Caco-2 (cell line): Measurements from ENCODE around the gene C20orf204. TPM values are rescaled to one million over a fixed set of nuclear protein-coding genes. Genes with fewer than 3 reads are reported as not detected.

Experiments
- BruUV-seq: library from RNA; stranded (reverse); fragments of 400-500 nt; replicated peaks from 2 replicates; lab custom pipeline; 2021; lab: Mats Ljungman, UMichigan
- CTCF ChIA-PET: fragments of 300-600 bp; sonication (Branson Sonifier 250); formaldehyde crosslinking; loops from one replicate; lab custom pipeline; 2022; ENCODE audit warnings: antibody characterized with exemption; lab: Charles Lee
- POLR2A ChIA-PET: fragments of 300-600 bp; sonication (Branson Sonifier 250); formaldehyde crosslinking; loops from one replicate; lab custom pipeline; 2022; ENCODE audit warnings: antibody characterized with exemption; lab: Charles Lee
- DNase-seq, 2 experiments: peaks; one replicate each; pipeline versions ENCODE4 v3.0.0 to v3.0.0-alpha.2; 2020 to 2022
- H3K27me3 ChIP-seq: replicated peaks from 2 replicates; pipeline ENCODE4 v1.6.0; 2011; ENCODE audit warnings: low read length; ENCODE audit not compliant: control insufficient read depth, insufficient read depth
- H3K36me3 ChIP-seq: 2 replicates; pipeline ENCODE4 v1.5.1; 2011; ENCODE audit warnings: low read length; ENCODE audit not compliant: control insufficient read depth, insufficient read depth
- H3K4me1 ChIP-seq: fragments of 250-450 bp; sonication (Bioruptor Pico); 2 replicates; pipeline ENCODE4 v1.5.1; 2020; ENCODE audit warnings: mild to moderate bottlenecking
- H3K4me3 ChIP-seq: 2 replicates; pipeline ENCODE4 v1.5.1; 2011; ENCODE audit warnings: low read depth, mild to moderate bottlenecking, control low read depth, low read length
- H3K9me3 ChIP-seq: fragments of 250-450 bp; sonication (Bioruptor Pico); 2 replicates; pipeline ENCODE4 v1.5.1; 2020; ENCODE audit warnings: mild to moderate bottlenecking, moderate library complexity
- H3K27ac Mint-ChIP-seq: one replicate; pipeline ENCODE4 v1.8.0; 2022; ENCODE audit warnings: mixed read lengths; ENCODE audit not compliant: unreplicated experiment
- H3K27me3 Mint-ChIP-seq: one replicate; pipeline ENCODE4 v1.8.0; 2022; ENCODE audit warnings: mixed read lengths; ENCODE audit not compliant: insufficient read depth, unreplicated experiment
- H3K36me3 Mint-ChIP-seq: one replicate; pipeline ENCODE4 v1.8.0; 2022; ENCODE audit warnings: mild to moderate bottlenecking, mixed read lengths; ENCODE audit not compliant: insufficient read depth, unreplicated experiment
- H3K4me1 Mint-ChIP-seq: one replicate; pipeline ENCODE4 v1.8.0; 2022; ENCODE audit warnings: low read depth, mixed read lengths; ENCODE audit not compliant: unreplicated experiment
- H3K4me3 Mint-ChIP-seq: one replicate; pipeline ENCODE4 v1.8.0; 2022; ENCODE audit warnings: mild to moderate bottlenecking, moderate library complexity, mixed read lengths; ENCODE audit not compliant: unreplicated experiment
- H3K9me3 Mint-ChIP-seq: one replicate; pipeline ENCODE4 v1.8.0; 2022; ENCODE audit warnings: mixed read lengths; ENCODE audit not compliant: unreplicated experiment
- intact Hi-C: fragments of 100-400 bp; cut with micrococcal nuclease; formaldehyde crosslinking; loops from one replicate; pipeline ENCODE4 v1.10.0; 2022; ENCODE audit not compliant: unreplicated experiment
- total RNA-seq: library from RNA; stranded (reverse); gene quantifications from 2 replicates; pipeline ENCODE4 v1.2.3, GENCODE V29; 2022
- TF ChIP-seq, protein P1 (sequence below), 2 experiments: fragments of 200-600 bp in 1 of 2; IDR thresholded peaks; 1 replicate in 1 of 2; 2 replicates in 1 of 2; pipeline versions ENCODE4 v1.5.1 to v1.8.0; 2011 to 2022; ENCODE audit warnings: antibody characterized with exemption in 1 of 2, control low read depth in 1 of 2, inconsistent platforms in 1 of 2, low read depth in 1 of 2, low read length in 1 of 2, mild to moderate bottlenecking in 1 of 2, moderate library complexity in 1 of 2; ENCODE audit not compliant: insufficient read depth in 1 of 2, severe bottlenecking in 1 of 2, unreplicated experiment in 1 of 2

C20orf204 gene
- total RNA-seq, 1 experiment from 2014 or later = 3.2 TPM

DNA sequence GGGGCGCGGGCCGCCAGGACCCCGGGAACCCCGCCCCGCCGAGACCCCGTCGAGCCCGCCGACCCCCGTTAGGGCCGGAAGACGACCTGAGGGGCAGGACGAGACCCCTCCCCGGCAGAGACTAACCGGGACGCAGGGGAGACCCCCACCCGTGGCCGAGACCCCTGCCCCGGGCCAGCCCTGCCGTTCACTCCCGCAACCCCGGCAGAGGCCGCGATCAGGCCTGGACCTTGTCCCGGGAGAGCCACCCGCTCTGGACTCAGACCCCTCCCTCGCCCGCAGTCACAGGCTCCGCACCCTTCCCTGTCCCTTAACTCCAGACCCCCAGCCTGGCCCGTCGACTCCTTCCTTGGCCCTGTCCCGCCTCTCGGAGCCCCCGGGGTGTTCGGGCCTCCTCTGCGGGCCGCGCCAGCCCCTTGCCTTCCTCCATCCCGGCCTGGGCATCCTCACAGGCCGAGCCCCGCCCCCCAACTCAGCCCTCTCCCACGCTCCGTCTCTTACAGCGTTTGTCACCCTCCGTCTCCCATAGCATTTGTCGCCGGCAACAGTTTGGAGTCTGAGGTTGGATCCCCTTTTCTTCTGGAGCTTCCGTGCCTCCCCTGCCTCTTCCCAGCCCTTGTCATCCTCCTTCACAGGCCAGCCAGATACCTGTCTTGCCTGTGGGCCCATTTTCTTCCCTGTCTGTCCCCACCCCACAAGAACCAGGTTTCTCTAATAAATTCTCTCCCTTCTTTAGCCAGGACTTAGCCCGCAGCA is 27.6 kb downstream of the C20orf204 start:
- intact Hi-C loops = loop anchor here (1.0 to 10.0 kb wide), 5 partner anchors 14 to 169 kb away; partner anchors contain the start of genes DNAJC5, PRPF6, RGS19 and SOX18
- Mint-ChIP-seq H3K4me3 (peak overlapping the region; percentile 81), H3K36me3 (no peaks in the 10 kb centered on the region), H3K27me3 (no peaks in the 10 kb centered on the region), H3K4me1 (peaks cover 21% of the 10 kb centered on the region), H3K9me3 (no peaks in the 10 kb centered on the region), H3K27ac (peak overlapping the region; percentile 16)
- peak in 1 of 2 experiments; percentile 59 for DNase-seq
- Histone ChIP-seq H3K9me3 (no peaks in the 10 kb centered on the region), H3K4me3 (peak overlapping the region; percentile 74), H3K4me1 (peaks cover 15% of the 10 kb centered on the region), H3K36me3 (no peaks in the 10 kb centered on the region), H3K27me3 (no peaks in the 10 kb centered on the region)
- ChIA-PET CTCF (interaction anchor here (0.6 to 6.2 kb wide), 18 partner anchors 7 to 526 kb away, joined by 3 to 101 read pairs (median 6); partner anchors contain the start of genes C20orf204, LKAAEAR1, OPRL1 and PRPF6), POLR2A (interaction anchor here (0.5 to 1.9 kb wide), 18 partner anchors 9 to 1698 kb away, joined by 3 to 11 read pairs (median 4); partner anchors contain the start of genes OPRL1, PPDPF, RGS19 and SAMD10)
- TF ChIP-seq, protein P1, sequence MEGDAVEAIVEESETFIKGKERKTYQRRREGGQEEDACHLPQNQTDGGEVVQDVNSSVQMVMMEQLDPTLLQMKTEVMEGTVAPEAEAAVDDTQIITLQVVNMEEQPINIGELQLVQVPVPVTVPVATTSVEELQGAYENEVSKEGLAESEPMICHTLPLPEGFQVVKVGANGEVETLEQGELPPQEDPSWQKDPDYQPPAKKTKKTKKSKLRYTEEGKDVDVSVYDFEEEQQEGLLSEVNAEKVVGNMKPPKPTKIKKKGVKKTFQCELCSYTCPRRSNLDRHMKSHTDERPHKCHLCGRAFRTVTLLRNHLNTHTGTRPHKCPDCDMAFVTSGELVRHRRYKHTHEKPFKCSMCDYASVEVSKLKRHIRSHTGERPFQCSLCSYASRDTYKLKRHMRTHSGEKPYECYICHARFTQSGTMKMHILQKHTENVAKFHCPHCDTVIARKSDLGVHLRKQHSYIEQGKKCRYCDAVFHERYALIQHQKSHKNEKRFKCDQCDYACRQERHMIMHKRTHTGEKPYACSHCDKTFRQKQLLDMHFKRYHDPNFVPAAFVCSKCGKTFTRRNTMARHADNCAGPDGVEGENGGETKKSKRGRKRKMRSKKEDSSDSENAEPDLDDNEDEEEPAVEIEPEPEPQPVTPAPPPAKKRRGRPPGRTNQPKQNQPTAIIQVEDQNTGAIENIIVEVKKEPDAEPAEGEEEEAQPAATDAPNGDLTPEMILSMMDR (IDR thresholded peaks at IDR 0.05; ENCODE audit: insufficient read depth in 1 of 2, low read depth in 1 of 2, low read length in 1 of 2, severe bottlenecking in 1 of 2, unreplicated experiment in 1 of 2) = no peak
- BruUV-seq = TSS peak; percentile 78

DNA sequence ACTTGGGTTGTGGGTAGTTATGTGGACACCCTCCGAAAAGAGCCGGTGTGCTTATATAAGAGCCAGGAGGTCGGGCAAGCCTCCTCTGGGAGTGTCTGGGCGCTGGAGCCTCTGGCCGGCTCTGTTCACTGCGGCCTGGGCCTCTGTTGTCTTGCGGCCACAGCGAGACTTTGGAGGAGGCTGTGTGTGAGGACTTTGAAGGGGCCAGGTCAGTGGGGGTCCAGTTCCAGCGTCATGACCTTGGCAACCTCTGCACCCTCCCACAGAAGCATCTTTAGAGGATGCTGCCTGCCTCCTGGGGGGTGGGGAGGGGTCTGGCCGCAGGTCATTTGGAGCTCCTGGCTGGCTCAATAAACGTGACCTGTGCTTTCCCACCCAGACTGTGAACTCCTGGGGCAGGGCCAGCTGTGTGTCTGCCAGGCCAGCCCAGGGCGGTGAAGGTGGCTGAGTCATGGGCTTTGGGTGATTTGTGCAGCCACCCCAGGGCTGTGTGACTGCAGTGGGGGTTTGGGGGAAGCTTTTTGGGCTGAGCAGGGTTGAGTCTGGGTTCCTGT is 28.2 kb downstream of the C20orf204 start:
- Histone ChIP-seq H3K9me3 (no peaks in the 10 kb centered on the region), H3K27me3 (no peaks in the 10 kb centered on the region), H3K4me3 (peak overlapping the region; percentile 74; the same call in 1 of the 2 replicates), H3K36me3 (no peaks in the 10 kb centered on the region), H3K4me1 (peaks cover 14% of the 10 kb centered on the region)
- H3K4me1 Mint-ChIP-seq = peaks cover 21% of the 10 kb centered on the region
- ChIA-PET CTCF (interaction anchor here (0.6 to 1.0 kb wide), 3 partner anchors 25 to 526 kb away, joined by 3 to 8 read pairs (median 3); no protein-coding TSS in a partner anchor), POLR2A (no interaction called here)
- H3K27me3 Mint-ChIP-seq = no peaks in the 10 kb centered on the region
- H3K27ac Mint-ChIP-seq = peak overlapping the region; percentile 16
- no peak for DNase-seq
- no peaks in the 10 kb centered on the region for H3K9me3 Mint-ChIP-seq
- no TSS peak for BruUV-seq
- TF ChIP-seq, protein P1 (IDR thresholded peaks at IDR 0.05; ENCODE audit: insufficient read depth in 1 of 2, low read depth in 1 of 2, low read length in 1 of 2, severe bottlenecking in 1 of 2, unreplicated experiment in 1 of 2) = no peak
- H3K36me3 Mint-ChIP-seq = no peaks in the 10 kb centered on the region
- H3K4me3 Mint-ChIP-seq = peak overlapping the region; percentile 81
- intact Hi-C loops = loop anchor here (10.0 kb wide), 1 partner anchor 169 kb away; the partner anchor contains the start of gene DNAJC5
